GM23338 (cell line): Measurements from ENCODE around the gene KPNA2.

ENCODE experiments used
- CREB1 ChIP-seq: fragments of 250-450 bp; sonication (Bioruptor Pico); IDR thresholded peaks from 2 replicates; pipeline ENCODE4 v1.5.0; 2020; ENCODE audit warnings: low read depth, mild to moderate bottlenecking, moderate library complexity
- CTCF ChIP-seq, 2 experiments: fragments of 200-600 bp in 1 of 2; sonication (generic) in 1 of 2; conservative IDR thresholded peaks; 2 replicates each; pipeline versions ENCODE4 v1.5.1 to v1.6.1; 2016 to 2017; ENCODE audit warnings: antibody characterized with exemption in 2 of 2, low read depth in 2 of 2, mild to moderate bottlenecking in 2 of 2, moderate library complexity in 1 of 2
- ETS1 ChIP-seq: IDR thresholded peaks from 2 replicates; pipeline ENCODE4 v1.6.1; 2016; ENCODE audit warnings: antibody characterized with exemption
- EZH2 ChIP-seq: fragments of 200-600 bp; sonication (generic); IDR thresholded peaks from one replicate; pipeline ENCODE4 v1.8.0; 2017; ENCODE audit warnings: antibody characterized with exemption, mild to moderate bottlenecking, low read depth; ENCODE audit not compliant: unreplicated experiment
- EZH2phosphoT487 ChIP-seq: fragments of 200-600 bp; sonication (generic); IDR thresholded peaks from one replicate; pipeline ENCODE4 v1.8.1; 2018; ENCODE audit warnings: antibody characterized with exemption; ENCODE audit not compliant: unreplicated experiment
- JUNB ChIP-seq: IDR thresholded peaks from one replicate; pipeline ENCODE4 v1.6.1; 2016; ENCODE audit warnings: antibody characterized with exemption; ENCODE audit not compliant: unreplicated experiment
- POLR2AphosphoS5 ChIP-seq: IDR thresholded peaks from 2 replicates; pipeline ENCODE4 v1.6.1; 2016; ENCODE audit warnings: antibody characterized with exemption, low read depth
- REST ChIP-seq: IDR thresholded peaks from one replicate; pipeline ENCODE4 v1.6.1; 2018; ENCODE audit warnings: antibody characterized with exemption; ENCODE audit not compliant: unreplicated experiment
- STAT1 ChIP-seq: IDR thresholded peaks from one replicate; pipeline ENCODE4 v1.6.1; 2016; ENCODE audit warnings: antibody characterized with exemption; ENCODE audit not compliant: unreplicated experiment
- ZNF114 ChIP-seq: fragments of 250-450 bp; sonication (Bioruptor Pico); IDR thresholded peaks from 2 replicates; pipeline ENCODE4 v1.5.0; 2020; ENCODE audit warnings: mild to moderate bottlenecking, moderate library complexity
- ZNF331 ChIP-seq: fragments of 250-450 bp; sonication (Bioruptor Pico); IDR thresholded peaks from 2 replicates; pipeline ENCODE4 v1.5.0; 2020; ENCODE audit warnings: low read depth, mild to moderate bottlenecking, moderate library complexity
- ZNF462 ChIP-seq: fragments of 250-450 bp; sonication (Bioruptor Pico); IDR thresholded peaks from 2 replicates; pipeline ENCODE4 v1.5.0; 2020; ENCODE audit warnings: mild to moderate bottlenecking, moderate library complexity

- TF ChIP-seq CTCF (conservative IDR thresholded peaks at IDR 0.05; ENCODE audit: low read depth in 2 of 2) (peak; percentile 67 to 75), JUNB (no peak), EZH2phosphoT487 (no peak), CREB1 (CRISPR knock-in tag) (no peak), REST (no peak), EZH2 (no peak), POLR2AphosphoS5 (no peak), ETS1 (no peak), ZNF114 (CRISPR knock-in tag) (no peak), ZNF462 (CRISPR knock-in tag) (no peak), STAT1 (no peak), ZNF331 (CRISPR knock-in tag) (no peak)
These were observed 22.0 kb downstream of the KPNA2 start for GRCh38 chr17:68057531-68057952.
